Measurements from ENCODE around the gene GTF3C4. TPM values are rescaled to one million over a fixed set of nuclear protein-coding genes. Genes with fewer than 3 reads are reported as not detected.

Gene GTF3C4
- total RNA-seq, 1 donor from 2014 or later: 12.5 TPM

- no peaks in the 10 kb centered on the region for H3K4me1 ChIP-seq (ENCODE audit: control insufficient read depth in 3 of 3, insufficient read depth in 3 of 3, low read length in 3 of 3)
- H3K4me3 ChIP-seq (ENCODE audit: low read length in 3 of 3): no peak overlapping the region
- H3K27me3 ChIP-seq (ENCODE audit: control insufficient read depth in 3 of 3, insufficient read depth in 3 of 3, low read length in 3 of 3): no peaks in the 10 kb centered on the region
- no peaks in the 10 kb centered on the region for H3K9me3 ChIP-seq (ENCODE audit: control insufficient read depth in 3 of 3, low read length in 3 of 3)
- no peak overlapping the region for H3K27ac ChIP-seq (ENCODE audit: low read depth, low read length)
- peaks cover 32 to 57% (median 33%) of the 10 kb centered on the region in 3 donors for H3K36me3 ChIP-seq (ENCODE audit: control insufficient read depth in 3 of 3, insufficient read depth in 3 of 3, low read length in 3 of 3)
- no peak overlapping the region for H3K9ac ChIP-seq (ENCODE audit: low read depth in 1 of 3, low read length in 3 of 3)
Measured at GRCh38 chr9:132681561-132681960, 11.3 kb downstream of the GTF3C4 start.

GRCh38 chr9:132683873-132684272 lies 13.6 kb downstream of the GTF3C4 start:
- Histone ChIP-seq H3K4me1 (ENCODE audit: control insufficient read depth in 3 of 3, insufficient read depth in 3 of 3, low read length in 3 of 3) (no peaks in the 10 kb centered on the region), H3K36me3 (ENCODE audit: control insufficient read depth in 3 of 3, insufficient read depth in 3 of 3, low read length in 3 of 3) (peaks cover 24 to 60% (median 38%) of the 10 kb centered on the region in 3 donors), H3K27me3 (ENCODE audit: control insufficient read depth in 3 of 3, insufficient read depth in 3 of 3, low read length in 3 of 3) (no peaks in the 10 kb centered on the region), H3K4me3 (ENCODE audit: low read length in 3 of 3) (no peak overlapping the region), H3K9me3 (ENCODE audit: control insufficient read depth in 3 of 3, low read length in 3 of 3) (no peaks in the 10 kb centered on the region), H3K9ac (ENCODE audit: low read depth in 1 of 3, low read length in 3 of 3) (no peak overlapping the region), H3K27ac (ENCODE audit: low read depth, low read length) (no peak overlapping the region)

- no peak overlapping the region for H3K9ac ChIP-seq (ENCODE audit: low read depth in 1 of 3, low read length in 3 of 3)
- no peak overlapping the region for H3K27ac ChIP-seq (ENCODE audit: low read depth, low read length)
- no peaks in the 10 kb centered on the region for H3K9me3 ChIP-seq (ENCODE audit: control insufficient read depth in 3 of 3, low read length in 3 of 3)
- peaks cover 17 to 37% (median 37%) of the 10 kb centered on the region in 3 donors for H3K36me3 ChIP-seq (ENCODE audit: control insufficient read depth in 3 of 3, insufficient read depth in 3 of 3, low read length in 3 of 3)
- H3K27me3 ChIP-seq (ENCODE audit: control insufficient read depth in 3 of 3, insufficient read depth in 3 of 3, low read length in 3 of 3): no peaks in the 10 kb centered on the region
- no peaks in the 10 kb centered on the region for H3K4me1 ChIP-seq (ENCODE audit: control insufficient read depth in 3 of 3, insufficient read depth in 3 of 3, low read length in 3 of 3)
- H3K4me3 ChIP-seq (ENCODE audit: low read length in 3 of 3): no peak overlapping the region
Measured at GRCh38 chr9:132690696-132691095, 20.4 kb downstream of the GTF3C4 start.

GRCh38 chr9:132694144-132694543 lies 23.9 kb downstream of the GTF3C4 start:
- no peaks in the 10 kb centered on the region for H3K27me3 ChIP-seq (ENCODE audit: control insufficient read depth in 3 of 3, insufficient read depth in 3 of 3, low read length in 3 of 3)
- H3K9ac ChIP-seq (ENCODE audit: low read depth in 1 of 3, low read length in 3 of 3): no peak overlapping the region
- peaks cover 13 to 16% (median 15%) of the 10 kb centered on the region in 3 donors for H3K36me3 ChIP-seq (ENCODE audit: control insufficient read depth in 3 of 3, insufficient read depth in 3 of 3, low read length in 3 of 3)
- no peak overlapping the region for H3K4me3 ChIP-seq (ENCODE audit: low read length in 3 of 3)
- no peaks in the 10 kb centered on the region for H3K4me1 ChIP-seq (ENCODE audit: control insufficient read depth in 3 of 3, insufficient read depth in 3 of 3, low read length in 3 of 3)
- peaks cover 0 to 14% (median 3%) of the 10 kb centered on the region in 3 donors for H3K9me3 ChIP-seq (ENCODE audit: control insufficient read depth in 3 of 3, low read length in 3 of 3)
- H3K27ac ChIP-seq (ENCODE audit: low read depth, low read length): no peak overlapping the region

- Histone ChIP-seq H3K27ac (ENCODE audit: low read depth, low read length) (no peak overlapping the region), H3K4me1 (ENCODE audit: control insufficient read depth in 3 of 3, insufficient read depth in 3 of 3, low read length in 3 of 3) (no peaks in the 10 kb centered on the region), H3K36me3 (ENCODE audit: control insufficient read depth in 3 of 3, insufficient read depth in 3 of 3, low read length in 3 of 3) (no peaks in the 10 kb centered on the region), H3K27me3 (ENCODE audit: control insufficient read depth in 3 of 3, insufficient read depth in 3 of 3, low read length in 3 of 3) (no peaks in the 10 kb centered on the region), H3K9ac (ENCODE audit: low read depth in 1 of 3, low read length in 3 of 3) (no peak overlapping the region), H3K9me3 (ENCODE audit: control insufficient read depth in 3 of 3, low read length in 3 of 3) (peaks cover 0 to 14% (median 3%) of the 10 kb centered on the region in 3 donors), H3K4me3 (ENCODE audit: low read length in 3 of 3) (no peak overlapping the region)
Measured at GRCh38 chr9:132697230-132697629, 27.0 kb downstream of the GTF3C4 start.

GRCh38 chr9:132698989-132699388 lies 28.7 kb downstream of the GTF3C4 start:
- Histone ChIP-seq H3K27ac (ENCODE audit: low read depth, low read length) (no peak overlapping the region), H3K9ac (ENCODE audit: low read depth in 1 of 3, low read length in 3 of 3) (no peak overlapping the region), H3K36me3 (ENCODE audit: control insufficient read depth in 3 of 3, insufficient read depth in 3 of 3, low read length in 3 of 3) (no peaks in the 10 kb centered on the region), H3K27me3 (ENCODE audit: control insufficient read depth in 3 of 3, insufficient read depth in 3 of 3, low read length in 3 of 3) (no peaks in the 10 kb centered on the region), H3K4me3 (ENCODE audit: low read length in 3 of 3) (no peak overlapping the region), H3K4me1 (ENCODE audit: control insufficient read depth in 3 of 3, insufficient read depth in 3 of 3, low read length in 3 of 3) (no peaks in the 10 kb centered on the region), H3K9me3 (ENCODE audit: control insufficient read depth in 3 of 3, low read length in 3 of 3) (peaks cover 0 to 14% (median 3%) of the 10 kb centered on the region in 3 donors)

- Histone ChIP-seq H3K4me1 (ENCODE audit: control insufficient read depth in 3 of 3, insufficient read depth in 3 of 3, low read length in 3 of 3) (no peaks in the 10 kb centered on the region), H3K9me3 (ENCODE audit: control insufficient read depth in 3 of 3, low read length in 3 of 3) (peaks cover 0 to 14% (median 3%) of the 10 kb centered on the region in 3 donors), H3K4me3 (ENCODE audit: low read length in 3 of 3) (no peak overlapping the region), H3K27ac (ENCODE audit: low read depth, low read length) (no peak overlapping the region), H3K9ac (ENCODE audit: low read depth in 1 of 3, low read length in 3 of 3) (no peak overlapping the region), H3K36me3 (ENCODE audit: control insufficient read depth in 3 of 3, insufficient read depth in 3 of 3, low read length in 3 of 3) (no peaks in the 10 kb centered on the region), H3K27me3 (ENCODE audit: control insufficient read depth in 3 of 3, insufficient read depth in 3 of 3, low read length in 3 of 3) (no peaks in the 10 kb centered on the region)
Measured at GRCh38 chr9:132699956-132700355, 29.7 kb downstream of the GTF3C4 start.

GRCh38 chr9:132702254-132702653 lies 32.0 kb downstream of the GTF3C4 start:
- Histone ChIP-seq H3K4me3 (ENCODE audit: low read length in 3 of 3) (no peak overlapping the region), H3K9ac (ENCODE audit: low read depth in 1 of 3, low read length in 3 of 3) (no peak overlapping the region), H3K9me3 (ENCODE audit: control insufficient read depth in 3 of 3, low read length in 3 of 3) (peaks cover 0 to 6% (median 3%) of the 10 kb centered on the region in 3 donors), H3K36me3 (ENCODE audit: control insufficient read depth in 3 of 3, insufficient read depth in 3 of 3, low read length in 3 of 3) (no peaks in the 10 kb centered on the region), H3K4me1 (ENCODE audit: control insufficient read depth in 3 of 3, insufficient read depth in 3 of 3, low read length in 3 of 3) (no peaks in the 10 kb centered on the region), H3K27me3 (ENCODE audit: control insufficient read depth in 3 of 3, insufficient read depth in 3 of 3, low read length in 3 of 3) (peaks cover 3 to 13% (median 10%) of the 10 kb centered on the region in 3 donors), H3K27ac (ENCODE audit: low read depth, low read length) (no peak overlapping the region)

GRCh38 chr9:132703336-132703735 lies 33.1 kb downstream of the GTF3C4 start:
- Histone ChIP-seq H3K4me1 (ENCODE audit: control insufficient read depth in 3 of 3, insufficient read depth in 3 of 3, low read length in 3 of 3) (no peaks in the 10 kb centered on the region), H3K27ac (ENCODE audit: low read depth, low read length) (no peak overlapping the region), H3K4me3 (ENCODE audit: low read length in 3 of 3) (no peak overlapping the region), H3K9me3 (ENCODE audit: control insufficient read depth in 3 of 3, low read length in 3 of 3) (no peaks in the 10 kb centered on the region), H3K36me3 (ENCODE audit: control insufficient read depth in 3 of 3, insufficient read depth in 3 of 3, low read length in 3 of 3) (no peaks in the 10 kb centered on the region), H3K9ac (ENCODE audit: low read depth in 1 of 3, low read length in 3 of 3) (no peak overlapping the region), H3K27me3 (ENCODE audit: control insufficient read depth in 3 of 3, insufficient read depth in 3 of 3, low read length in 3 of 3) (peaks cover 6 to 13% (median 10%) of the 10 kb centered on the region in 3 donors)

- no peaks in the 10 kb centered on the region for H3K9me3 ChIP-seq (ENCODE audit: control insufficient read depth in 3 of 3, low read length in 3 of 3)
- no peak overlapping the region for H3K9ac ChIP-seq (ENCODE audit: low read depth in 1 of 3, low read length in 3 of 3)
- H3K27me3 ChIP-seq (ENCODE audit: control insufficient read depth in 3 of 3, insufficient read depth in 3 of 3, low read length in 3 of 3): peaks cover 8 to 22% (median 15%) of the 10 kb centered on the region in 3 donors
- H3K4me3 ChIP-seq (ENCODE audit: low read length in 3 of 3): no peak overlapping the region
- H3K4me1 ChIP-seq (ENCODE audit: control insufficient read depth in 3 of 3, insufficient read depth in 3 of 3, low read length in 3 of 3): no peaks in the 10 kb centered on the region
- H3K36me3 ChIP-seq (ENCODE audit: control insufficient read depth in 3 of 3, insufficient read depth in 3 of 3, low read length in 3 of 3): no peaks in the 10 kb centered on the region
- H3K27ac ChIP-seq (ENCODE audit: low read depth, low read length): no peak overlapping the region
Measured at GRCh38 chr9:132708239-132708638, 38.0 kb downstream of the GTF3C4 start.

Measured in skeletal muscle tissue (tissue), 4 donors.